NCI-H524 treated with DMSO at 0.1 percent for 48 hours (cell line): Measurements from ENCODE around the gene C6orf89.
A peak's percentile ranks its signal among the peaks of the same experiment; 100 is the strongest.

Experiments
- DNase-seq: peaks from one replicate; lab custom pipeline; 2025; lab: John Stamatoyannopoulos, UW

Gene C6orf89

DNA sequence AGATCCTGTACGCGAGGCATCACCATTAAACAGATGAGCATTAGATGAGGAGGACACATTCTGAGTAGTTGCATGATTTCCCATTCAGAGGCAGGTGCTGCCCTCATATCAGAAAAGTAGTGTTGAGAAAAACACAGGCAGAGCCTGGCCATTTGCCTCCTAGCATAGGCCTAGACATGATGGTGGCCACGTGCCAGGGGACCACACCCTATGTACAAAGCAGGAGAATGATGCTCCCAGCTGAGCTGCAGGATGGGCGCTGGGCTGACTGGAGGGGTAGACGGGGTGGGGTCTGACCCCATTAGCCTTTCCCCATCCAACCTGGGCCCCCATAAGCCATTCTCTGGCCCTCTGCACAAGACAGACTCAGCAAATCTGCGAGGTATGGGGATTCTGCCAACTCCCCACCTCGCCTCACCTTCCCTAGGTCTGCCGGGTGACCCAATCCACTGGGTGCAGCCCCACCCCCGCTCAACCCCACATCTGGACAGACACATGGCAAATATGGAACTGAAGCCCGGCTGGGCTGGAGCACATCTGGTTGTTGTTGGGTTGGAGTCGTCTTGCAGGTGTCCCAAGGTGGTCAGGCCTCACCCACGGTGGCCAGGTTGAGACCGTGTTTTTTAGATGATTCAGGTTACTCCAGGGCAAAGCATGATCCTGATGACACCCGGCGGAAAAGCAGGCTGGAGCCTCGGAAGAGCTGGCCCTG, 82.7 kb downstream of the C6orf89 start:
- DNase-seq: no peak

DNA sequence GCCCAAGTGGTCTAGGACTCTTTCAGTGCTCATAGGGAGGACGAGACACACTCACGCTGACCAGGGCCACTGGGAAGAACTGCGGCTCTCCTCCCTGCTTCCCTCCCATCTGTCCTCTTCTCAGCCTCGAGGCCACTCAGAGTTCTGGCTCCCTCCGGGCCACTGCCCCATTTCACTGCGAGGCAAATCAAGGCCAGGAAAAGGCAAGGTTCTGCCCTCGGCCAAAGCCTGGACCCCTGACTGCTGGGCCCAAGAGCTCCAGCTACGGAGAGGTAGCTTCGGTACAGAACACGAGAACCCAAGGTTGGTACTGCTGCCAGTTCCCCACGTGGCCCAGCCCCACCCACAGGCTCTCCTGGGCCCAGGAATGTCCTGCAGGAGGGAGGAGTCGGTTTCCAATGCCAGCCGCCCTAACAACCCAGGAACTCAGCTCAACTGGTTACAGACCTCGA, 83.5 kb downstream of the C6orf89 start:
- DNase-seq: no peak

- no peak for DNase-seq
These were observed 84.5 kb downstream of the C6orf89 start for GRCh38 chr6:36969988-36970891.

DNA sequence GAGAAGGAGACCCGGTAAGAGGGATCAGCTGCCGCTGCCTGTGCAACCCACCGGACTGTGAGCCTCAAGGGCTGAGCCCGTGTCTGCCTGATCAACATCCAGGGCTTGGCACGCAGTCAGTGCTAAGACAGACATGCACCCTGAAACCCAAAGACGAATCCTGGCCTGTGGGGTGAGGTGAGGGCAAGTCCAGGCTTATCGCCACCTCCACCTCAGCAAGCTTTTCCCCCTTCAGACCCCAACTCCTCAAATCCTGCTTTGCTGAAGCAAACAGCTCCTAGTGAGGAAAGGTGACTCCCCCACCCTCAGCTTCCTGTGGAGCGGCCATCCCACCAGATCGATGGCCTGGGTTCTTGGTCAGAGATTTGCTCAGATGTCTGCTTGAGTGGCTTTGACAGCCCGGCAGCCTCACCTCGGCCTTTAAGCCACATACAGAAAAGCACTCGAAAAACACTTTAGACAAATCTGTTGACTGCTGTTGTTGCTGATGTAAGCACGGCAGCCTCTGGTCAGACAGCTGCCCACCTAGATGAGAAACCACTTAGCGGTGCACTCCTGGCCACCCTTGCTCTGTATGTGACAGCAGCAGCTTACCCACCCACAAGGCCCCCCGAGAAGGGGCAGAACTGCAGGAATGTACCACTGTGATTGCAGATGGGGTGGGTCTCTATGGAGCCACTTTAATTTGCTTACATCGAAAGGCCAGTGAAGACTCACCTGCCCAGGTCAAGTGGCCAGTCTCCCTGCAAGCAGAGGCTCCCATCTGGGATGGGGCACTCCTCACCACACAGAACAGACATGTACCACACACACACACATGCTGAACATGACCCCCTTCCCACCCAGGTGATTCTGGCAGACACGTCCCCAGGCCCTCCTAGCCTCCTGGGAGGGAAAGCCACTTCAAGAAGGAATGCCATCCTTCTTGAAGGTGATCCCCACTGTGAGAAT, 85.4 kb downstream of the C6orf89 start:
- DNase-seq: peak; percentile 79

DNA sequence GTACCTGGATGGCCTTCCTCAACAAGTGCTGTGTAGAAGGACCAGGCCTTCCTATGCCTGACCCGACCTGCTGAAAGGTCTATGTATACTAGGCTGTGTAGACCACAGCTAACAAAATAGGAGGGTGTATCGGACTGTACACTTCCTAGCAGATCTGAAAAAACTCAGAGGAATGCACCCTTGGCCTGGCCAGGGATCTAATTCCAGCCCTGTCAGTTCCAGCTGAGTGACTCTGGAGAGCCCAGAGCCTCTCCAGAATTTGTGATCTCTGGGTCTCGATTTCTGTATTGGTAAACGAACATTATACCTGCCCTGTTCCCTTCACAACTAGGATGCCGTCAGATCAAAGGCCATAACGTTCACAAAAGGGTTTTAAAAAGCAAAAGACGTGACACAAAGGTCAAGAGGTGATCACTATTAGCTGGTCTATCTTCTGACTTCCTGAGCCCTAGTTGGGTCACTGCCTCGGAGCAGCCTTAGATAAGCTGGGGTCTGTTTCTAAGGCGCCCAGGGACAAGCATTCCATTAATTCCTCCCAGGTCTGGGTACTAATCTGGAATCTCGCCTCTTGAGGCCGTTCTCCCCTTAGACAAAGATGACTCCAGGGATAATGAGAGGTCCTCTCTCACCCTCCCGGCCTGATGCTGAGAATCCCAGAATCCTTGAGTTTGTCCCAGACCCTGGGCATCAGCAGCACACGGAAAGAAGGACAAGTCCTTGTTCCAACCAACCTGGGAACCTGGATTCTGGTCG, 86.3 kb downstream of the C6orf89 start:
- DNase-seq: no peak

DNA sequence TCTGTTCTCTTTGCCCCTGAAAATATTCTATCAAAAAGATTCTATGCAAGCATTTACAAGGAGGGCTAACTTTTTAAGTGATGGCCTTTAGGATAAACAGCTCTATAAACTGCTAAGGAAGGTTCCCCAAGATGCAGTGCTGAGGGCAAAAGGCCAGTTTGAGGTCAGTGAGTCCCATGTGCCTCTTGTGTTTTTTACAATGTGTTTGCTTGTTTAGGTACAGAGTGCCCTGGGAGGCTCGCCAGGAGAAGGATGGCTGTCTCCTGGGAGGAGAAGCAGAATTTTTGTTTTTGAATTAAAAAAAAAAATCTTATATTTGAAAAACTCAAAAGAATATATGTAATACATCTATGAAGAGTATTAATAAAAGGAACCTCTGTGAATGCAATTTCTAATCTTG, 87.4 kb downstream of the C6orf89 start:
- no peak for DNase-seq

- no peak for DNase-seq
These were observed 87.9 kb downstream of the C6orf89 start for GRCh38 chr6:36973647-36974046.

DNA sequence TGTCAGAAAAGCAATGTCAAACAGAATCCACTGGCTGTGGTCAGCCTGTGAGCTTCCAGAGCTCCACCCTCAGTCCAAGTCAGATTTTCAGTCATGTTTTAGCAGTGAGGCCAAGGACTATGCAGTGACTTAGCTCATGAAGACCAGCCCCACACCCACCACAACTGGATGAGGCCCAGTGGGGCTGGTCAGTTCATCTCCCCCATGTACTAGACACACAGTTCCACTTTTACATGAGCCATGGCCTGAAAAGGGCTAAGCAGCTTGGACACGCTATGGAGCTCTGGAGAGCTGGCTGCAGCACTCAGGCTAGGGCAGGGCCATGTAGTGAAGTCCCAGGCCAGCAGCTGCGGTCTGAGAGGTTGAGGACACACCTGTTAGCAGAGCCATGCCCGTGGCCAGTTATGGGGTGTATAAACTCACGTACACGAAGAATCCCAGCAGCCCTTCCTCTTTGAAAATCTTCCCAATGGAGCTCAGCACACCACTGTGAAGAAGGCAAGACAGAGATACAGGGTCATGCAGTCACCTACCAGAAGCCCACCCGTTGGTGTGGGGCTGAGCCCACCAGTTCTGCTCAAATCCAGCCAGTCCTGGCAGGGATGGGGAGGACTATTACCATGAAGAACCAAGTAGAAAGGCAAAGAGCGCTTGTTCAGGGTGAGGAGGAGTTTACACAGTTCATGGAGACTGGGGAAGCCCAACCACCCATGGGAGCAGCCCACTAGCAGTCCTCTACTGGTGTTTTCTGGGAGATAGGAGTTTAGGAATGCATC, 89.7 kb downstream of the C6orf89 start:
- no peak for DNase-seq

GRCh38 chr6:36976007-36976264, 90.2 kb downstream of the C6orf89 start:
- DNase-seq: no peak

DNA sequence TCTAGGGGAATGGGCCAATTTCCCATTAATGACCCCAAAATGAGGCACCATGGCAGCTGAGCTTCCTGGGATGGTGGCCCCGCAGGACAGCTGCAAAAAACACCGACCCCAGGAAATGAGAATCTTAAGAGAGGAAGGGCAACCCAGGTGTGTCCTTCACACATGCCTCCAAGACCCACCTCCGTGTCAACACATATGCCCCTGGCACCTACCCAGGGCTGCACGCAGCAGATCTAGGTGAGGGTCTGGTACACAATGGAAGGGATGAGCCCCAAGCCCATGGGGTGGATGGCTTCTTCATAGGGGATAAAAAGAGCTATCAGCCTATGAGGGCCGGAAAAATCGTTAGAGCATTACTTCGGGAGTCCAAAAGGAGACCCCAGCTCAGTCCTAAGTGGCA, 90.8 kb downstream of the C6orf89 start:
- DNase-seq: no peak

GRCh38 chr6:36976931-36977330, 91.2 kb downstream of the C6orf89 start:
- no peak for DNase-seq

GRCh38 chr6:36977470-36977941, 91.8 kb downstream of the C6orf89 start:
- DNase-seq: no peak
